Prostate gland (tissue), 2 donors: ENCODE data around the gene CNTNAP3.
"Not testable (repeated sequence)": the region's sequence is repeated elsewhere in the genome, so short reads cannot be mapped to it uniquely, and the experiment has no call there.

ENCODE experiments used
- CTCF ChIP-seq, 4 experiments: fragments of 200-600 bp in 2 of 4; fragments of 450-650 bp in 2 of 4; sonication (generic) in 2 of 4; IDR thresholded peaks; 1 replicate in 3 of 4; 2 replicates in 1 of 4; pipeline ENCODE4 v1.5.1; 2016 to 2019; ENCODE audit warnings: antibody characterized with exemption in 4 of 4, mild to moderate bottlenecking in 2 of 4, moderate library complexity in 2 of 4
- POLR2A ChIP-seq: fragments of 450-650 bp; IDR thresholded peaks from one replicate; pipeline ENCODE4 v1.6.1; 2016; ENCODE audit warnings: antibody characterized with exemption, mild to moderate bottlenecking
- POLR2AphosphoS5 ChIP-seq: sonication (generic); formaldehyde crosslinking; IDR thresholded peaks from one replicate; pipeline ENCODE4 v1.6.1; 2017; ENCODE audit warnings: antibody characterized with exemption

DNA sequence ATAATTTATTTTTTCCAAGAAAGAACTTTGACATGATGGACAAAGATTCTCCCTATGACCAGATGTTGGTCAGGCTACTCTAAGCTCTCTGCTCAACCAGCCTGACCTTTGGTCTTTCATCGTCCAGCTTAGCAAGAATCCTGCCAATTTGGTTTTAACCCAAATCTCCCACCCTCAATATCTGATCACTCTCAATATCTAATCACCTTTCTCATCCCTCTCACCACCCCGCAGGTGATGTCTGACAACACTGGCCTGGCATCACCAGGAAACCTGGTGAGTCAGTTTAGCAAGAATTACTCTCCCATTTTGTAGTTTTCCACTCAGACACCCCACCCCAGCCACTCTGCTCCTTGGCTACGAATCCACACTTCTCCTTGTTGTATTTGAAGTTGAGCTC, 207.9 kb downstream of the CNTNAP3 start:
- TF ChIP-seq POLR2A; CTCF (IDR thresholded peaks at IDR 0.05); POLR2AphosphoS5: not testable (repeated sequence)
